Naive thymus-derived CD4-positive, alpha-beta T cell (primary cell): Measurements from ENCODE around the gene RFXANK. TPM values are rescaled to one million over a fixed set of nuclear protein-coding genes. Genes with fewer than 3 reads are reported as not detected.
A peak's percentile ranks its signal among the peaks of the same experiment; 100 is the strongest.

Source experiments
- ATAC-seq: fragments of 150-1000 bp; cut with Tn5 transposase; 2 replicates; pipeline ENCODE4 v1.10.0; 2021; ENCODE audit warnings: mild to moderate bottlenecking, moderate library complexity
- CTCF ChIA-PET: fragments of 350-600 bp; sonication (Branson Sonifier 250); formaldehyde crosslinking; loops from one replicate; lab custom pipeline; 2021; ENCODE audit warnings: antibody characterized with exemption; lab: Charles Lee
- POLR2A ChIA-PET: fragments of 350-600 bp; sonication (Branson Sonifier 250); formaldehyde crosslinking; loops from one replicate; lab custom pipeline; 2021; ENCODE audit warnings: antibody characterized with exemption, inconsistent platforms; lab: Charles Lee
- DNase-seq, 9 donors: peaks; one replicate each; pipeline versions ENCODE4 v3.0.0 to v3.0.0-alpha.2; 2020 to 2022; ENCODE audit warnings: mixed read lengths in 1 of 9
- H3K27ac ChIP-seq: one replicate; pipeline ENCODE4 v1.7.0; 2013; ENCODE audit warnings: mild to moderate bottlenecking, low read depth, low read length, moderate library complexity
- H3K27me3 ChIP-seq, 2 donors: one replicate each; pipeline ENCODE4 v1.7.0; 2013; ENCODE audit warnings: low read length in 2 of 2, mild to moderate bottlenecking in 2 of 2, moderate library complexity in 2 of 2; ENCODE audit not compliant: control insufficient read depth in 2 of 2, insufficient read depth in 2 of 2
- H3K36me3 ChIP-seq, 3 experiments: 1 replicate in 2 of 3; 2 replicates in 1 of 3; pipeline ENCODE4 v1.7.0; 2013; ENCODE audit warnings: low read length in 3 of 3, mild to moderate bottlenecking in 3 of 3, moderate library complexity in 1 of 3; ENCODE audit not compliant: insufficient read depth in 3 of 3, control insufficient read depth in 2 of 3
- H3K4me1 ChIP-seq, 2 donors: one replicate each; pipeline ENCODE4 v1.7.0; 2013; ENCODE audit warnings: low read length in 2 of 2, mild to moderate bottlenecking in 2 of 2, moderate library complexity in 1 of 2; ENCODE audit not compliant: control insufficient read depth in 2 of 2, insufficient read depth in 2 of 2
- H3K4me3 ChIP-seq: 2 replicates; pipeline ENCODE4 v1.7.0; 2013; ENCODE audit warnings: mild to moderate bottlenecking, low read length
- H3K9me3 ChIP-seq, 3 experiments: 1 replicate in 2 of 3; 2 replicates in 1 of 3; pipeline ENCODE4 v1.7.0; 2013; ENCODE audit warnings: low read length in 3 of 3; ENCODE audit not compliant: control insufficient read depth in 2 of 3
- H3K27ac Mint-ChIP-seq, 9 donors: one replicate each; pipeline ENCODE4 v1.8.0; 2020 to 2022; ENCODE audit warnings: mixed read lengths in 9 of 9, mild to moderate bottlenecking in 8 of 9, moderate library complexity in 5 of 9, inconsistent platforms in 2 of 9
- H3K27me3 Mint-ChIP-seq, 5 donors: one replicate each; pipeline ENCODE4 v1.8.0; 2021 to 2022; ENCODE audit warnings: mixed read lengths in 5 of 5, mild to moderate bottlenecking in 1 of 5
- H3K36me3 Mint-ChIP-seq, 5 donors: one replicate each; pipeline ENCODE4 v1.8.0; 2020 to 2022; ENCODE audit warnings: mixed read lengths in 5 of 5, mild to moderate bottlenecking in 3 of 5, inconsistent platforms in 1 of 5
- H3K4me1 Mint-ChIP-seq, 7 donors: one replicate each; pipeline ENCODE4 v1.8.0; 2020 to 2022; ENCODE audit warnings: mixed read lengths in 7 of 7, mild to moderate bottlenecking in 3 of 7, inconsistent platforms in 1 of 7
- H3K4me3 Mint-ChIP-seq, 10 donors: one replicate each; pipeline ENCODE4 v1.8.0; 2020 to 2022; ENCODE audit warnings: mild to moderate bottlenecking in 10 of 10, mixed read lengths in 10 of 10, moderate library complexity in 6 of 10, inconsistent platforms in 2 of 10
- H3K9me3 Mint-ChIP-seq, 11 donors: one replicate each; pipeline ENCODE4 v1.8.0; 2020 to 2022; ENCODE audit warnings: mixed read lengths in 11 of 11, mild to moderate bottlenecking in 4 of 11, inconsistent platforms in 1 of 11, moderate library complexity in 1 of 11
- intact Hi-C, 2 donors: fragments of 100-400 bp; cut with micrococcal nuclease; formaldehyde crosslinking; loops; one replicate each; pipeline ENCODE4 v1.15.1; 2023
- polyA plus RNA-seq, 2 donors: library from polyadenylated mRNA; unstranded; fragments of 300-500 nt; fragmentation: Illumina TruSeq; gene quantifications; one replicate each; pipeline ENCODE4 v1.2.3, GENCODE V29; 2021
- total RNA-seq, 6 experiments: library from RNA in 5 of 6; stranded (reverse) in 5 of 6; gene quantifications; 1 replicate in 5 of 6; 2 replicates in 1 of 6; pipeline ENCODE4 v1.2.3 and lab custom pipeline; 2021 to 2026

RFXANK gene
- total and polyA plus RNA-seq, 7 experiments from 2014 or later, result 60.8 to 114 (median 76.9) TPM

DNA sequence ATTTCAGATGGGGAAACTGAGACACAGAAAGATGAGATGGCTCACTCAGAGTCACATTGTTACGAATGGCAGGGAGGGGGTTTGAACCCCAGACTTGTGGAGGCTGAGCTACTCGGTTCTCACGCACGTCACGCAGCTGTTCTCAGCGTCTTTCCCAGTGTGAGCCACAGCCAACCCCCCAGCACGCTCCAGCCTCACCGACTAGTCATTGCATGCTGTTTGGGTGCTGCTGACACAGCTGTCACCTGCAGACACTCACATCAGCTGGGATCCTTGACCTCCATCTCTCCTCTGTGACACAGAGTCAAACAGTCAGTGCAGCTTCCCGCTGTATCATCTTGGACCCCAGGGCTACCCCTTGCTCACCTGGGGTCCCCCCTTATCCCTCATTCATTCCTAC lies 17.3 kb downstream of the RFXANK start:
- Mint-ChIP-seq H3K9me3 (peaks cover 0 to 12% (median 0%) of the 10 kb centered on the region in 11 donors), H3K36me3 (peaks cover 0 to 13% (median 0%) of the 10 kb centered on the region in 5 donors), H3K4me3 (no peak overlapping the region), H3K27me3 (peaks cover 29 to 42% (median 38%) of the 10 kb centered on the region in 5 donors), H3K4me1 (peaks cover 14 to 25% (median 18%) of the 10 kb centered on the region in 7 donors), H3K27ac (no peak overlapping the region)
- Histone ChIP-seq H3K36me3 (no peaks in the 10 kb centered on the region), H3K27me3 (peaks cover 2 to 11% of the 10 kb centered on the region in 2 donors), H3K4me3 (no peak overlapping the region), H3K4me1 (peaks cover 11 to 13% of the 10 kb centered on the region in 2 donors), H3K9me3 (no peaks in the 10 kb centered on the region), H3K27ac (no peak overlapping the region)
- ChIA-PET CTCF (no interaction called here), POLR2A (no interaction called here)
- ATAC-seq (no peak), DNase-seq (no peak)
- intact Hi-C loops, result no loop called here

DNA sequence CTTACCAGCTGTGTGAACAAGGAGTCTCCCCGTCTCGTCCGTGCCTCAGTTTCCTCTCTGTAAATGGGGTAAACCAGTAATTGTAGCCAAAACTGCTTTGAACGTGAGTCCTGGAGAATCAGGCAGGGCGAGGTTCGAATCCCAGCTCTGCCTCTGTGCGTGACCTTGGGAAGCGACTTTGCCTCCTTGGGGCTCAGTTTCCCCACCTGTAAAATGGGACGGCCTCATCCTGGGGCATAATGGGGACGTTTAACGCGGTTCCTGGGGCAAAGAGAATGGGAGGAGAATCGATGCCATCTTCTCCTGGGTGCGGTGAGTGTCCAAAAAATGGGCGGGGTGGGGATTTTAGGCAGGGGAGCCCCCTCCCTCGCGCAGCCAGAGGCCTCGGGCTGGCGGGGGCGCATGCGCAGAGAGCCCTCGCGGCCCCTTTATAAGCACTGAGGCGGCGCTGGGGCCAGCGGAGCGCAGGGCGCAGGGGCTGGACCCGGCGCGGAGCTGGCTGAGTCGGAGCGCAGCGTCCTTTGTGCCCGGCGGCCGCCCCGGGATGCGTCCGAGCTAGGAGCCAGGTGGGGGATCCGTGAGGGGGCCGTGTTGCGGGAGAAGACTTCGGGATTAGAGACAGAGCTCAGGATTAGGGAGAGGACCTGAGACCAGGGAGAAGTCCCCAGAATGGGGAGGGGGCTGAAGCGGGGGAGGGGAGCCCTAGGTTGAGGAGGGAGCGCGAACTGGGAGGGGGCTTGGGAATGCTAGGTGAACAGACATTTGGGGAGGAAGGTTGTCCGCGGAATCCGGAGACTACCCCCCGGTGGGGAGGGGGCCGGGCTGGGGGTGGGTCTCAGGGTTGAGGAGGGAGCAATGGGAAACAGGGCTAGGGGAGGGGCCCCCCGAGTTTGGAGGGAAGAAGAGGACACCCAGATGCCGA lies 19.7 kb downstream of the RFXANK start, which contains the start of gene NCAN:
NCAN (plus strand) TSS at position 460 of the 922 bp plus-strand sequence. CDS start 4,996 bp downstream, outside the sequence.
- Mint-ChIP-seq H3K27ac (no peak within 1 kb of the TSS), H3K27me3 (peaks cover 42 to 58% (median 51%) of the 10 kb centered on the region in 5 donors), H3K9me3 (peaks cover 0 to 12% (median 0%) of the 10 kb centered on the region in 11 donors), H3K4me1 (peaks cover 12 to 25% (median 12%) of the 10 kb centered on the region in 7 donors), H3K36me3 (peaks cover 0 to 12% (median 0%) of the 10 kb centered on the region in 5 donors), H3K4me3 (no peak within 1 kb of the TSS)
- ChIA-PET POLR2A (no interaction called here), CTCF (no interaction called here)
- ATAC-seq (no peak), DNase-seq (no peak)
- no peaks in the 10 kb centered on the region for H3K9me3 ChIP-seq
- no peaks in the 10 kb centered on the region for H3K36me3 ChIP-seq
- H3K27ac ChIP-seq, result no peak within 1 kb of the TSS
- peaks cover 11% of the 10 kb centered on the region in 2 donors for H3K4me1 ChIP-seq
- H3K4me3 ChIP-seq, result no peak within 1 kb of the TSS
- intact Hi-C loops, result no loop called here
- H3K27me3 ChIP-seq, result peaks cover 2 to 11% of the 10 kb centered on the region in 2 donors

DNA sequence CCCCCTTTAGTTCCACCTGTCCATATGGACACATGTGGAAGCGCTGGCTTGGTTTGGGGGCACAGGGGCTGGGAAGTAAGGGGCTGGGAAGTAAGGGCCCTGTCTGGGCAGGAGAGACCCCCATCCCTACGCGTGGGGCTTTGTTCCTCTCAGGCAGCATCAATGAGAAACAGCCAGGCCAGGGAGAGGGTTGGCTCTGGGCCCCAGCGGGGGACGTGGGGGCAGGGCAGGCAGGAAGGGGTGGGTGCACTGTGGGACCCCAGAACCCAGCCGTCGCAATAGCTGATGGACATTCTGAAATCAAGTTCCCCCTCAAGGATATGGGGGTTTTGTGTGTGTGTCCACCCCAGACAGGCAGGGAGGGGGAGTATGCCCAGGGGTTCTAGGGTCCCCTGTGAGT lies 20.9 kb downstream of the RFXANK start:
- no peak overlapping the region for H3K4me3 ChIP-seq
- no peaks in the 10 kb centered on the region for H3K36me3 ChIP-seq
- peaks cover 0 to 5% (median 0%) of the 10 kb centered on the region in 5 donors for H3K36me3 Mint-ChIP-seq
- H3K4me1 Mint-ChIP-seq, result peaks cover under 1 to 14% (median under 1%) of the 10 kb centered on the region in 7 donors
- peaks cover 45 to 66% (median 52%) of the 10 kb centered on the region in 5 donors for H3K27me3 Mint-ChIP-seq
- peaks cover 2 to 11% of the 10 kb centered on the region in 2 donors for H3K27me3 ChIP-seq
- no peak for ATAC-seq
- POLR2A ChIA-PET, result no interaction called here
- no peaks in the 10 kb centered on the region for H3K9me3 ChIP-seq
- H3K4me1 ChIP-seq, result peaks cover 0 to 1% of the 10 kb centered on the region in 2 donors
- intact Hi-C loops, result no loop called here
- H3K27ac Mint-ChIP-seq, result no peak overlapping the region
- no peak for DNase-seq
- peaks cover 0 to 2% (median 0%) of the 10 kb centered on the region in 11 donors for H3K9me3 Mint-ChIP-seq
- H3K27ac ChIP-seq, result no peak overlapping the region
- no peak overlapping the region for H3K4me3 Mint-ChIP-seq
- CTCF ChIA-PET, result no interaction called here

DNA sequence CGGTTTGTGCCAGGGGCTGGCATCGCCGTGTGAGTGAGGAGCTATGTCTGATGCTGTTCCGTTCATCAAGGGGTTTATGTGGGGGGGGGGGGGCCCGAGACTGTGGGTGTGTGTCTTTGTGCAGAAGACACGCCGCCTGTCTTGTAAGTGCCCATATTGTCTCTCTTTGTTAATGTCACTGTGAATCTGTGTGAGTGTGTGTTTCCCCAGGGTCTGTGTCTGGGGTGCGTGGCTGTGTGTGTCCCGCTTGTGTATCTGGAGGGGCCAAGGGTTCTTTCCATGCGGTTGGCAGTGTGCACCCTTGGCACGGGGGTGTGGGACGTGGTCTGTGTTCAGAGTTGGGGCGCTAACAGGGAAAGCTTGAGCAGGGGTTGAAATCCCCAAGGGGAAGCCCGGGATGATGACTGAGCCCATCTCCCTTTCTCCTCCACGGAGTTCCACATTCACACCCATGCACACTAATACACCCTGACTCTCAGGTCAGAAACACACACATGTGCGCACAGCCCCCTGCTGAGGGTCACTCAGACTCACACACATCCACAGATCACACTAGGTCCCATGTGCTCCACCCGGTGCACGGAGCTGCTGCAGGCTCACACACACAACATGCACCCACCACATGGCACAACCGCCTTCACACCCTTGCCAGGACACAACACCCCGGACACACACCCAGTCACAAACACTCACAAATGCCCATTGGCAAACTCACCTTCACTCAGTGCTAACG lies 21.5 kb downstream of the RFXANK start:
- CTCF ChIA-PET, result no interaction called here
- Histone ChIP-seq H3K36me3 (no peaks in the 10 kb centered on the region), H3K4me1 (no peaks in the 10 kb centered on the region), H3K9me3 (no peaks in the 10 kb centered on the region), H3K27me3 (peaks cover 2 to 11% of the 10 kb centered on the region in 2 donors), H3K4me3 (no peak overlapping the region), H3K27ac (no peak overlapping the region)
- Mint-ChIP-seq H3K27me3 (peaks cover 45 to 66% (median 52%) of the 10 kb centered on the region in 5 donors), H3K27ac (no peak overlapping the region), H3K36me3 (peaks cover 0 to 5% (median 0%) of the 10 kb centered on the region in 5 donors), H3K4me3 (no peak overlapping the region), H3K9me3 (peaks cover 0 to 2% (median 0%) of the 10 kb centered on the region in 11 donors), H3K4me1 (peaks cover 0 to 14% (median 0%) of the 10 kb centered on the region in 7 donors)
- no peak for DNase-seq
- POLR2A ChIA-PET, result no interaction called here
- intact Hi-C loops, result no loop called here
- ATAC-seq, result no peak

DNA sequence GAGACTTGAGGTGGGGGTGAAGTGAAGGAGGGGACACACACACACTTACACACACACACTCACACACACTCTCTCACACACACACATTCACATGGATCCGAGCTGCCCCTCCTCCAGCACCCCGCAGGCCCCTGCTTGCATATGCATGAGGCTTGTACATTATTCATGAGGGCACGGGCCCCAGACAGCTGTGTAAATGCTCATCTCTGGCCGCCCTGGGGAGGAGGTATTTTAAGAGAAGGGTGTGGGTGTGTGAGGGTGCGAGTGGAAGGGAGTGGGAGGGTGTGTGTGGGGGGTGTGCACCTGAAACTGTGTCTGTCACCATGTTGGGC lies 22.1 kb downstream of the RFXANK start:
- H3K4me3 ChIP-seq, result no peak overlapping the region
- no peaks in the 10 kb centered on the region for H3K36me3 ChIP-seq
- peaks cover 45 to 68% (median 52%) of the 10 kb centered on the region in 5 donors for H3K27me3 Mint-ChIP-seq
- DNase-seq, result no peak
- H3K27ac ChIP-seq, result no peak overlapping the region
- H3K36me3 Mint-ChIP-seq, result peaks cover 0 to 5% (median 0%) of the 10 kb centered on the region in 5 donors
- H3K9me3 Mint-ChIP-seq, result peaks cover 0 to 2% (median 0%) of the 10 kb centered on the region in 11 donors
- intact Hi-C loops, result no loop called here
- ChIA-PET CTCF (no interaction called here), POLR2A (no interaction called here)
- peaks cover 0 to 14% (median 0%) of the 10 kb centered on the region in 7 donors for H3K4me1 Mint-ChIP-seq
- peak overlapping the region in 1 of 10 donors; percentile 4 for H3K4me3 Mint-ChIP-seq
- H3K9me3 ChIP-seq, result no peaks in the 10 kb centered on the region
- H3K27me3 ChIP-seq, result peaks cover 2 to 11% of the 10 kb centered on the region in 2 donors
- no peak for ATAC-seq
- no peak overlapping the region for H3K27ac Mint-ChIP-seq
- no peaks in the 10 kb centered on the region for H3K4me1 ChIP-seq

GRCh38 chr19:19214892-19215291 lies 22.8 kb downstream of the RFXANK start:
- Mint-ChIP-seq H3K9me3 (peaks cover 0 to 2% (median 0%) of the 10 kb centered on the region in 11 donors), H3K27me3 (peaks cover 41 to 64% (median 51%) of the 10 kb centered on the region in 5 donors), H3K36me3 (peaks cover 0 to 5% (median 0%) of the 10 kb centered on the region in 5 donors), H3K27ac (no peak overlapping the region), H3K4me1 (peaks cover 0 to 14% (median 0%) of the 10 kb centered on the region in 7 donors), H3K4me3 (no peak overlapping the region)
- ChIA-PET CTCF (no interaction called here), POLR2A (no interaction called here)
- no peak for ATAC-seq
- H3K27me3 ChIP-seq, result peaks cover 2 to 11% of the 10 kb centered on the region in 2 donors
- DNase-seq, result peak in 1 of 9 donors; percentile 63
- no peaks in the 10 kb centered on the region for H3K4me1 ChIP-seq
- H3K4me3 ChIP-seq, result no peak overlapping the region
- H3K36me3 ChIP-seq, result no peaks in the 10 kb centered on the region
- intact Hi-C loops, result no loop called here
- H3K9me3 ChIP-seq, result no peaks in the 10 kb centered on the region
- no peak overlapping the region for H3K27ac ChIP-seq
